Hepatocyte (in vitro differentiated cells): Measurements from ENCODE around the gene ADGRG6. TPM values are rescaled to one million over a fixed set of nuclear protein-coding genes. Genes with fewer than 3 reads are reported as not detected.
"Not testable (repeated sequence)": the region's sequence is repeated elsewhere in the genome, so short reads cannot be mapped to it uniquely, and the experiment has no call there.

Experiments
- DNase-seq: peaks from one replicate; pipeline ENCODE4 v3.0.0-alpha.2; 2016; ENCODE audit warnings: low spot score
- H2AFZ ChIP-seq: fragments of 200-600 bp; sonication (generic); 2 replicates; pipeline ENCODE4 v1.6.0; 2016; ENCODE audit warnings: antibody characterized with exemption, mild to moderate bottlenecking
- H3K27ac ChIP-seq: fragments of 200-600 bp; sonication (generic); 2 replicates; pipeline ENCODE4 v1.5.1; 2016; ENCODE audit warnings: mild to moderate bottlenecking
- H3K27me3 ChIP-seq: fragments of 200-600 bp; sonication (generic); 2 replicates; pipeline ENCODE4 v1.6.1; 2016
- H3K36me3 ChIP-seq: fragments of 200-600 bp; sonication (generic); replicated peaks from 2 replicates; pipeline ENCODE4 v1.5.1; 2016; ENCODE audit warnings: low read depth; ENCODE audit not compliant: insufficient read depth
- H3K4me1 ChIP-seq: fragments of 200-600 bp; sonication (generic); 2 replicates; pipeline ENCODE4 v1.5.1; 2016; ENCODE audit warnings: mild to moderate bottlenecking, moderate library complexity; ENCODE audit not compliant: insufficient read depth
- H3K4me2 ChIP-seq: fragments of 200-600 bp; sonication (generic); 2 replicates; pipeline ENCODE4 v1.6.0; 2016
- H3K4me3 ChIP-seq: fragments of 200-600 bp; sonication (generic); 2 replicates; pipeline ENCODE4 v1.5.1; 2016; ENCODE audit warnings: mild to moderate bottlenecking
- H3K79me2 ChIP-seq: fragments of 200-600 bp; sonication (generic); 2 replicates; pipeline ENCODE4 v1.6.0; 2017; ENCODE audit warnings: mild to moderate bottlenecking
- H3K9me2 ChIP-seq: fragments of 200-600 bp; sonication (generic); replicated peaks from 2 replicates; pipeline ENCODE4 v1.6.0; 2017; ENCODE audit warnings: mild to moderate bottlenecking; ENCODE audit not compliant: insufficient read depth
- H3K9me3 ChIP-seq: fragments of 200-600 bp; sonication (generic); 2 replicates; pipeline ENCODE4 v1.5.1; 2016; ENCODE audit warnings: low read depth, mild to moderate bottlenecking
- H4K20me1 ChIP-seq: fragments of 200-600 bp; sonication (generic); 2 replicates; pipeline ENCODE4 v1.6.0; 2016; ENCODE audit warnings: mild to moderate bottlenecking; ENCODE audit not compliant: insufficient read depth, poor library complexity, severe bottlenecking
- CTCF ChIP-seq: fragments of 200-600 bp; sonication (generic); IDR thresholded peaks from 2 replicates; pipeline ENCODE4 v1.5.1; 2016; ENCODE audit warnings: antibody characterized with exemption, mild to moderate bottlenecking; ENCODE audit not compliant: poor library complexity
- EZH2 ChIP-seq: fragments of 200-600 bp; sonication (generic); IDR thresholded peaks from 2 replicates; pipeline ENCODE4 v1.6.1; 2016; ENCODE audit warnings: antibody characterized with exemption, mild to moderate bottlenecking, borderline replicate concordance
- EZH2phosphoT487 ChIP-seq: fragments of 200-600 bp; sonication (generic); IDR thresholded peaks from one replicate; pipeline ENCODE4 v1.6.1; 2018; ENCODE audit warnings: antibody characterized with exemption, mild to moderate bottlenecking, low read depth, moderate library complexity; ENCODE audit not compliant: unreplicated experiment, severe bottlenecking
- WGBS: methylation state at CpG from one replicate; pipeline ENCODE4 v1.1.6; 2016; ENCODE audit warnings: low lambda C conversion rate; ENCODE audit errors: missing lambda C conversion rate; 5-methylcytosine and 5-hydroxymethylcytosine counted together
- polyA plus RNA-seq: library from polyadenylated mRNA; unstranded; fragments of >200 nt; fragmentation: Nextera tagmentation; extraction: Ambion mirVana; gene quantifications from 2 replicates; pipeline ENCODE4 v1.2.1, GENCODE V29; 2016
- total RNA-seq: library from RNA; depleted of rRNA; stranded (reverse); fragments of >200 nt; gene quantifications from 2 replicates; pipeline ENCODE4 v1.2.3, GENCODE V29; 2014

ADGRG6 gene
- total and polyA plus RNA-seq, 2 experiments from 2014 or later, result 13.9 to 92.0 TPM

GRCh38 chr6:142343938-142344337 is 42.1 kb downstream of the ADGRG6 start:
- H3K9me2 ChIP-seq, result no peaks in the 10 kb centered on the region
- H2AFZ ChIP-seq, result no peak overlapping the region
- H3K9me3 ChIP-seq, result no peaks in the 10 kb centered on the region
- TF ChIP-seq CTCF, result no peak
- no peak for TF ChIP-seq EZH2
- no peak for TF ChIP-seq EZH2phosphoT487
- H3K4me2 ChIP-seq, result no peak overlapping the region
- H3K27me3 ChIP-seq, result no peaks in the 10 kb centered on the region
- no peaks in the 10 kb centered on the region for H3K36me3 ChIP-seq
- WGBS, result 90% methylated on average over 1 of the region's 1 CpG
- no peak for DNase-seq
- H3K4me3 ChIP-seq, result no peak overlapping the region
- H4K20me1 ChIP-seq, result no peaks in the 10 kb centered on the region
- no peak overlapping the region for H3K27ac ChIP-seq
- peaks cover 5% of the 10 kb centered on the region for H3K4me1 ChIP-seq
- H3K79me2 ChIP-seq, result peaks cover 10% of the 10 kb centered on the region

- no peak for DNase-seq
- H4K20me1 ChIP-seq, result no peaks in the 10 kb centered on the region
- no peak for TF ChIP-seq CTCF
- no peak for TF ChIP-seq EZH2
- no peak for TF ChIP-seq EZH2phosphoT487
- no peaks in the 10 kb centered on the region for H3K9me2 ChIP-seq
- H3K4me2 ChIP-seq, result no peak overlapping the region
- peaks cover 5% of the 10 kb centered on the region for H3K4me1 ChIP-seq
- WGBS, result 64% methylated on average over 1 of the region's 1 CpG
- no peaks in the 10 kb centered on the region for H3K36me3 ChIP-seq
- H3K27ac ChIP-seq, result peak overlapping the region; percentile 11
- H3K27me3 ChIP-seq, result no peaks in the 10 kb centered on the region
- H3K4me3 ChIP-seq, result no peak overlapping the region
- H3K79me2 ChIP-seq, result peaks cover 8% of the 10 kb centered on the region
- no peaks in the 10 kb centered on the region for H3K9me3 ChIP-seq
- no peak overlapping the region for H2AFZ ChIP-seq
Observed at GRCh38 chr6:142345261-142345660, 43.5 kb downstream of the ADGRG6 start.

- not testable (repeated sequence) for H3K27me3 ChIP-seq, H3K4me3 ChIP-seq, H3K79me2 ChIP-seq
Observed at GRCh38 chr6:142346166-142346565, 44.4 kb downstream of the ADGRG6 start.

GRCh38 chr6:142349215-142349823 is 47.5 kb downstream of the ADGRG6 start:
- H3K36me3 ChIP-seq, result no peaks in the 10 kb centered on the region
- H3K27ac ChIP-seq, result no peak overlapping the region
- no peaks in the 10 kb centered on the region for H3K79me2 ChIP-seq
- no peaks in the 10 kb centered on the region for H3K9me3 ChIP-seq
- no peak overlapping the region for H2AFZ ChIP-seq
- no peaks in the 10 kb centered on the region for H3K4me1 ChIP-seq
- WGBS, result 84% methylated on average over 3 of the region's 3 CpGs
- no peaks in the 10 kb centered on the region for H4K20me1 ChIP-seq
- H3K27me3 ChIP-seq, result no peaks in the 10 kb centered on the region
- no peak overlapping the region for H3K4me2 ChIP-seq
- no peak for DNase-seq
- no peak overlapping the region for H3K4me3 ChIP-seq
- no peaks in the 10 kb centered on the region for H3K9me2 ChIP-seq
- TF ChIP-seq EZH2phosphoT487 (no peak), CTCF (no peak), EZH2 (no peak)

More at GRCh38 chr6:142346166-142346565, 44.4 kb downstream of the ADGRG6 start:
- H3K4me1 ChIP-seq, H2AFZ ChIP-seq, DNase-seq, H3K27ac ChIP-seq, H3K9me3 ChIP-seq, H3K4me2 ChIP-seq, H3K9me2 ChIP-seq, H4K20me1 ChIP-seq, H3K36me3 ChIP-seq: not testable (repeated sequence)
- WGBS, result 93% methylated on average over 3 of the region's 3 CpGs
